ENCODE results near the gene CDK5RAP1. TPM values are rescaled to one million over a fixed set of nuclear protein-coding genes. Genes with fewer than 3 reads are reported as not detected.
"Not testable (repeated sequence)": the region's sequence is repeated elsewhere in the genome, so short reads cannot be mapped to it uniquely, and the experiment has no call there.

CDK5RAP1 gene
- polyA plus RNA-seq, 3 donors: 28.9 to 37.9 (median 37.1) TPM

GRCh38 chr20:33389326-33389725 lies 12.0 kb downstream of the CDK5RAP1 start:
- not testable (repeated sequence) for DNase-seq (ENCODE audit: low read depth in 3 of 3, low spot score in 2 of 3)

GRCh38 chr20:33388268-33388667 lies 13.1 kb downstream of the CDK5RAP1 start:
- DNase-seq (ENCODE audit: low read depth in 3 of 3, low spot score in 2 of 3): no peak

- no peak for DNase-seq (ENCODE audit: low read depth in 3 of 3, low spot score in 2 of 3)
Measured at GRCh38 chr20:33387177-33387576, 14.1 kb downstream of the CDK5RAP1 start.

DNA sequence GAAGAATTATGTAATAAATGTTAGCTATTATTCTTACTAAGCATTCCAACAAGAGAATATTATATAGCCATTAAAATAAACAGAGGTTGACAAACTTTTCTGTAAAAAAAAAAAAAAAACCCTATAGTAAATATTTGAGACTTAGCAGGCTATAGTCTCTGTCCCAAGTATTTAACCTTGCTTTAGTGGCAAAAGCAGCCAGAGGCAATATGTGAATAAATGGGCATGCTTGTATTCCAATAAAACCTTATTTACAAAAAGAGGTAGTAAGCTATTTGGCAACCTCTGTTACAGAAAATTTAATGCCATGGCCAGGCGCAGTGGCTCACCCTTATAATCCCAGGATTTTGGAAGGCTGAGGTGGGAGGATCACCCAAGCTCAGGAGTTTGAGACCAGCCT lies 14.6 kb downstream of the CDK5RAP1 start:
- DNase-seq (ENCODE audit: low read depth in 3 of 3, low spot score in 2 of 3): no peak

GRCh38 chr20:33377366-33377765 lies 24.0 kb downstream of the CDK5RAP1 start:
- no peak for DNase-seq (ENCODE audit: low read depth in 3 of 3, low spot score in 2 of 3)

DNA sequence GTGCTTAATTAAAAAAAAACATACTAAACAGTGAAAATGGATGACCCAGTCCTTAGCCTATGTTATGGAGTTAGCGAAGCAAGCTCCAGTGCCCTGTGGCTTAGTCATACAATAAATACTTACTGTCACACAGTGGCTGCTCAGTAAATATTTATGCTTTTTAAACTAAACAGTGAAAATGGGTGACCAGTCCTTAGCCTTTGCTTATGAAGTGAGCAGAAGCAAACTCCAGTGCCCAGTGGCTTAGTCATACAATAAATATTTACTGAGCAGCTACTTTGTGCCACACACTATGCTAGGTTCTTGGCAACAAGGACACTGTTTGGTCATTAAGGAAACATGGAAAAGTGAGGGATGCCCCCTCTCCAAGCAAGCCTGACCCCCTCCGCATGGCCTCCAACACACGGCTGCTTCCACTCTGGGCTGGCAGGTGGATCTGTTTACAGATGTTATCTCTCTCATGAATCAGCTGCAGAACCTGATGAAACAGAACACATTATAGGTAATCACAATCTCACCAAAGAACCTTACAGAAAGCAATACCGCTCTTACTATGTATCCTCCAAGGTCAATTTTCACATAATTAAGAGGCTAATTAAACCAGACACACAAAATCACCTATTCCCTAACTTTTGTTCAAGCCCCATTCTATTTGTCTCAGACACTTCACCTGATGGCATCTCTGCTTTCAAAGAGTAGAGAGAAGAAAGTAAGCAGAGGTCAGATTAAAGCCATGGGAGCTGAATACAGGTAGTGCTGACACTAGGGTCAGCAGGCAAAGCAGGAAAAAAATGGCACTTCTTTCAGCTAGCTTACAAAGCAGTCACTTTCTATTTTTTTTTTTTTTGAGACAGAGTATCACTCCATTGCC lies 27.3 kb downstream of the CDK5RAP1 start:
- DNase-seq (ENCODE audit: low read depth in 3 of 3, low spot score in 2 of 3): no peak

GRCh38 chr20:33372993-33373441 lies 28.3 kb downstream of the CDK5RAP1 start:
- no peak for DNase-seq (ENCODE audit: low read depth in 3 of 3, low spot score in 2 of 3)

- DNase-seq (ENCODE audit: low read depth in 3 of 3, low spot score in 2 of 3): no peak
Measured at GRCh38 chr20:33370291-33370690, 31.0 kb downstream of the CDK5RAP1 start.

- DNase-seq (ENCODE audit: low read depth in 3 of 3, low spot score in 2 of 3): no peak
Measured at GRCh38 chr20:33362898-33363297, 38.4 kb downstream of the CDK5RAP1 start.

DNA sequence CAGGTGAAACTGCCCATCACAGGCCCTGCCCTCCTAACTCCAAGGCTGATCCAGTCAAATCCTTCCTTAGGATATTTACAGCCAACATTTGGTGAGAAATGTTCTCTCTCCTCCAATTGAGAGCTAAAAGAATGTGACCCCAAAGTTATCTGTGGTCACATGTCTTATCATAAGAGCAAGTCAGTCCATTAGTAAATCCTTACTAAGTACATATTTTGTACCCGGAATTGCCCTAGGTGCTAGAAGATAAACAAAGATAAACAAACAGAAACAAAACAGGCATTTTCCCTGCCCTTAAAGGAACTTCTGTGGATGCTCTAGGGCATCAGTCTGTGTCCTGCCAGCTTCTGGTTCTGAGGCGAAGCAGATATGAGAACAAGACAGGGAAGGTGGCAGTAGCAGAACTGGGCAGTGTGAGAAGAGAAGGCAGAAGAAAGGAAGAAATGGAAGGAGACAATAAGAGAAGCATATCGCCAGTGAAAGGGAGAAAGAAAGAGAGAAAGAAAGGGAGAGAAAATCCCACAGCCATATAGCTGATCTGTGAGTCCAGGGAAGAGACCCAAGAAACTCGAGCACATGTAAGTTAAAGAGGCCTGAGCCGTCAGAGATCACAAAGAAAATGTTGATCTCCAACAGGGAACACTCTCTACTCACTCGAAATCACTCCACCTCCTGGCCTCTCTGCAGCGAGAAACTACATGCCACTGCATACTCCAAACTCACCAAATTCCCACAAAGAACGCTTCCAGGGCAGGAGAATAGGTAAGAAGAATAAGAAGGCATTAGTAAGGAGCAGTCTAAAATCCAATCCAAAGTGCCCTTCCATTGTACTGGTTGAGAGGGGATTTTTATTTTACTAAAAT lies 41.7 kb downstream of the CDK5RAP1 start:
- DNase-seq (ENCODE audit: low read depth in 3 of 3, low spot score in 2 of 3): no peak

DNA sequence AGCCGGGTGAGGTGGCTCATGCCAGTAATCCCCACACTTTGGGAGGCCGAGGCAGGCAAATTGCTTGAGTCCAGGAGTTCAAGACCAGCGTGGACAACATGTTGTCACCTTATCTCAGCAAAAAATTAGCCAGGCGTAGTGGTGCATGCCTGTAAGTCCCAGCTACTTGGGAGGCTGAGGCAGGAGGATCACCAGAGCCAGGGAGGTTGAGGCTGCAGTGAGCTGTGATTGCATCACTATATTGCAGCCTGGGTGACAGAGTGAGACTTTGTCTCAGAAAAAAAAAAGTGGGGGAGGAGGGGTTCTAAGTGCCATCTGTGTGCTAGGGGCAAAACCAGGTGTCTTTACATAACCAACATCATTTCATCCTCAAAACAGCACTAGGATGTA lies 48.3 kb downstream of the CDK5RAP1 start:
- DNase-seq (ENCODE audit: low read depth in 3 of 3, low spot score in 2 of 3): no peak

- no peak for DNase-seq (ENCODE audit: low read depth in 3 of 3, low spot score in 2 of 3)
Measured at GRCh38 chr20:33352258-33353012, 48.9 kb downstream of the CDK5RAP1 start.

GRCh38 chr20:33351696-33352095 lies 49.6 kb downstream of the CDK5RAP1 start:
- no peak for DNase-seq (ENCODE audit: low read depth in 3 of 3, low spot score in 2 of 3)

DNA sequence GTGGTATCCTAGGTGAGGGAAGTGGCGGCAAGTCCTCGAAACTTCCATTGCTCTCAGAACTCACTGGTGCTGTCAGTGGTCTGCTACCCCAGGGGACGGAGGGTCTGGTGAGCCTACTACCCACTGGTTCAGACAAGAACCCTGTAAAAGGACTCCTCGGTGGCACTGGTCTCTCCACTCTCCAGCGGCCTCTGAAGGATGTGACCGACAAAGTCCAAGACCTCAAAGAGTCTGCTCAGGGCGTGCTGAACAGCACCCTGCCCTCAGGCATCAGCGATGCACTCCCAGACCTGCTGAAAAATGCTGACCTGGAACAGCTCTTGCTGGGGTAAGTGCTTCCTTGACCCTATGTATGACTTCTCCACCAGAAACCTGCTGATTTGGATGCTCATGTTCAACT lies 51.8 kb downstream of the CDK5RAP1 start:
- DNase-seq (ENCODE audit: low read depth in 3 of 3, low spot score in 2 of 3): no peak

DNA sequence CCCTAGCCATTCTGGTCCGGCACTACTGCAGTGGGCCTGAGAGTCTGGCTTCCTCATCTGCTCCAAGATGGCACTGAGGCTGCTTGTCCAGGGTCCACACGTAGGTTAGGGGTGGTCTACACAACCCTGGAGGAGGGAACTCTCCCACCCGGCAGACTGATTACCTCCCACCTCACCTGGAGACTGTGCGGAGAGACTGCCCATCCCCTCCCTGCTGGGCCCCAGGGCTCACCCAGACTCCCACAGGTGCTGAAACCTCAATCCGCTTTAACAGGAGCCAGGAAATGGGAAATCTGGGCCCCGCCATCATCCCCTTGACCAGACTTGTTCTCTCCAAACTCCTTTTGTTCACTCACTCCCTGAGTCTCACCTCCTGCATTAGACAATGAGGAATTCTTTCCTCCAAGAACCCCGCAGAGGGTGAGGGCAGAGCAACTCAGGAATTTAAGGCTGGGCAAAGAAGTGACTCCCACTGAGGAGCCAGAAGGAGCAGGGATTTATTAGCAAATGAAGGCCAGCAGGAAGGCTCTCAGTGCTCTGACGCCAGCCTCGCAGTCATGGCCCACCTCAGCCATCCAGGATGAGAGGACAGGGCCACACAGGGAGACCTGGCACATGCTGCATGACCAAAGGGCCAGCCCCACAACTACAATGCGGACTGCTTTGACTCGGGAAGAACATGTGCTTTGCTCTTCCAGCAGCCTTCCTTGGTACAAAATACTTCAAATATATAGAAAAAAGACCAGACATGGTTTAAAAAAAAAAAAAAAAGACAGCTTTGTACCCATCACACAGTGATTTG lies 53.0 kb downstream of the CDK5RAP1 start:
- no peak for DNase-seq (ENCODE audit: low read depth in 3 of 3, low spot score in 2 of 3)

- DNase-seq (ENCODE audit: low read depth in 3 of 3, low spot score in 2 of 3): no peak
Measured at GRCh38 chr20:33345342-33345741, 56.0 kb downstream of the CDK5RAP1 start.

- DNase-seq (ENCODE audit: low read depth in 3 of 3, low spot score in 2 of 3): no peak
Measured at GRCh38 chr20:33343521-33343920, 57.8 kb downstream of the CDK5RAP1 start.

DNA sequence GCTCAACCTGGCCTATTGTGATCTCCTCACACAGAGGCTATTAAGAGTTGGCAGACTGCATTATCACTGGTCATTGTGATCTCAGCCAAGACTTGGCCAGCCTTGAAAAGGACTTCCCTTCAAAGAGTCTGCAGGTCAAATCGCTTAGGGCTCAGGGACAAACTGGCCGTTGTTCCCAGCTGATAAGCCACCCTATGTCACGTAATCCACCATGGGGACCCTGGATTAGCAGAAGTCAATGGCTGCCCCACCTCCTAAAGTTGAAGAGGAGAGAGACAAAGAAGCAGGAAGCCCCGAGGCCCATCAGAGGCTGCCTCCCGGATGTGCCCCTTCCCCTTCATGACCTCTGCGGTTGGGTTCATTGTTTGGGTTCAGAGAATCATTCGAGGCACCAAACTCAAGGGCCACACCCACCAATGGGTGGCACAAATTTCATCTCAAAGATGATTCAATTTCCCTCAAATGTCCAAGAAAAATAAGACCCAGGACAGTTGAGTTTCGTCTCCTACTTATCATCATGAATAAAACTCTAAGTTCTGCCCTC lies 61.7 kb downstream of the CDK5RAP1 start:
- no peak for DNase-seq (ENCODE audit: low read depth in 3 of 3, low spot score in 2 of 3)

GRCh38 chr20:33338467-33339258 lies 62.7 kb downstream of the CDK5RAP1 start:
- no peak for DNase-seq (ENCODE audit: low read depth in 3 of 3, low spot score in 2 of 3)

Data from right renal cortex interstitium (tissue), 3 donors.